Measurements from ENCODE around the gene RSPRY1.

GRCh38 chr16:57277586-57277985 is 91.5 kb downstream of the RSPRY1 start:
- TF ChIP-seq CTCF (conservative IDR thresholded peaks at IDR 0.05) (no peak), ZFX (IDR thresholded peaks at IDR 0.05) (no peak)
